ENCODE data around the gene RNF215.
A peak's percentile ranks its signal among the peaks of the same experiment; 100 is the strongest.

Gene RNF215

GRCh38 chr22:30432520-30432919 is 45.3 kb upstream of the RNF215 start:
- no peak for DNase-seq (ENCODE audit: low read depth in 2 of 2)
- H3K4me3 ChIP-seq (replicated peaks in 1 of 2; ENCODE audit: low read depth in 2 of 2, low read length in 2 of 2) = no peak overlapping the region
- TF ChIP-seq CTCF (IDR thresholded peaks at IDR 0.05; ENCODE audit: low read depth, low read length) = no peak

- H3K4me3 ChIP-seq (replicated peaks in 1 of 2; ENCODE audit: low read depth in 2 of 2, low read length in 2 of 2) = no peak overlapping the region
- TF ChIP-seq CTCF (IDR thresholded peaks at IDR 0.05; ENCODE audit: low read depth, low read length) = no peak
- DNase-seq (ENCODE audit: low read depth in 2 of 2) = no peak
These were observed 44.9 kb upstream of the RNF215 start for GRCh38 chr22:30432096-30432495.

GRCh38 chr22:30430933-30431332 is 43.7 kb upstream of the RNF215 start:
- no peak overlapping the region for H3K4me3 ChIP-seq (replicated peaks in 1 of 2; ENCODE audit: low read depth in 2 of 2, low read length in 2 of 2)
- no peak for TF ChIP-seq CTCF (IDR thresholded peaks at IDR 0.05; ENCODE audit: low read depth, low read length)
- no peak for DNase-seq (ENCODE audit: low read depth in 2 of 2)

- DNase-seq (ENCODE audit: low read depth in 2 of 2) = no peak
- no peak for TF ChIP-seq CTCF (IDR thresholded peaks at IDR 0.05; ENCODE audit: low read depth, low read length)
These were observed 42.7 kb upstream of the RNF215 start for GRCh38 chr22:30429887-30430286.

GRCh38 chr22:30427871-30428270 is 40.7 kb upstream of the RNF215 start:
- H3K4me3 ChIP-seq (replicated peaks in 1 of 2; ENCODE audit: low read depth in 2 of 2, low read length in 2 of 2) = no peak overlapping the region
- no peak for TF ChIP-seq CTCF (IDR thresholded peaks at IDR 0.05; ENCODE audit: low read depth, low read length)
- peak in 1 of 2 donors; percentile 7 for DNase-seq (ENCODE audit: low read depth in 2 of 2)

More at GRCh38 chr22:30429887-30430286, 42.7 kb upstream of the RNF215 start:
- no peak overlapping the region for H3K4me3 ChIP-seq (replicated peaks in 1 of 2; ENCODE audit: low read depth in 2 of 2, low read length in 2 of 2)

GRCh38 chr22:30426388-30427353 is 39.5 kb upstream of the RNF215 start:
- peak overlapping the region; percentile 59 to 68 for H3K4me3 ChIP-seq (replicated peaks in 1 of 2; ENCODE audit: low read depth in 2 of 2, low read length in 2 of 2)
- DNase-seq (ENCODE audit: low read depth in 2 of 2) = peak; percentile 83 to 84
- TF ChIP-seq CTCF (IDR thresholded peaks at IDR 0.05; ENCODE audit: low read depth, low read length) = peak; percentile 81

Data from cardiac fibroblast (primary cell).